Fibroblast of skin of abdomen (primary cell): ENCODE results near the gene PAOX. TPM values are rescaled to one million over a fixed set of nuclear protein-coding genes. Genes with fewer than 3 reads are reported as not detected.

Experiments
- DNase-seq: peaks from one replicate; pipeline ENCODE4 v3.0.0-alpha.2; 2013
- polyA plus RNA-seq, 2 experiments: library from polyadenylated mRNA; unstranded; fragments of 120-200 nt; gene quantifications; one replicate each; pipeline ENCODE4 v1.2.1, GENCODE V29; 2013; ENCODE audit not compliant: insufficient read length in 2 of 2

PAOX gene
- 2.7 TPM for polyA plus RNA-seq (2013, experiment 1 of 2; ENCODE audit: insufficient read length)
- 3.9 TPM for polyA plus RNA-seq (2013, experiment 2 of 2; ENCODE audit: insufficient read length)

- peak; percentile 52 for DNase-seq
These were observed at the start of gene PAOX for GRCh38 chr10:133379152-133379800. PAOX (plus strand) TSS chr10:133379262; CDS start chr10:133379317, 55 bp downstream.

GRCh38 chr10:133329491-133330202, 49.4 kb upstream of the PAOX start:
- DNase-seq, result peak; percentile 79

GRCh38 chr10:133332936-133333699, 45.9 kb upstream of the PAOX start:
- no peak for DNase-seq

- no peak for DNase-seq
These were observed 44.4 kb upstream of the PAOX start for GRCh38 chr10:133334503-133335245.

GRCh38 chr10:133335246-133336117, 43.6 kb upstream of the PAOX start:
- peak; percentile 50 for DNase-seq

GRCh38 chr10:133336118-133336576, 42.9 kb upstream of the PAOX start:
- DNase-seq, result no peak

GRCh38 chr10:133336577-133337369, 42.3 kb upstream of the PAOX start, which contains the start of gene CALY:
CALY (minus strand) TSS chr10:133336896; CDS start chr10:133328989, 7,907 bp downstream.
- DNase-seq, result no peak

GRCh38 chr10:133337370-133337725, 41.7 kb upstream of the PAOX start:
- DNase-seq, result no peak

GRCh38 chr10:133338080-133339071, 40.7 kb upstream of the PAOX start:
- no peak for DNase-seq

- no peak for DNase-seq
These were observed 39.2 kb upstream of the PAOX start for GRCh38 chr10:133339708-133340380.

GRCh38 chr10:133341983-133342382, 37.1 kb upstream of the PAOX start:
- DNase-seq, result no peak

GRCh38 chr10:133342942-133343341, 36.1 kb upstream of the PAOX start:
- DNase-seq, result no peak

GRCh38 chr10:133343558-133343957, 35.5 kb upstream of the PAOX start:
- DNase-seq, result no peak

GRCh38 chr10:133344236-133344635, 34.8 kb upstream of the PAOX start:
- DNase-seq, result no peak

GRCh38 chr10:133346413-133346812, 32.6 kb upstream of the PAOX start:
- no peak for DNase-seq

- no peak for DNase-seq
These were observed 31.1 kb upstream of the PAOX start for GRCh38 chr10:133347710-133348517.

- DNase-seq, result no peak
These were observed 29.9 kb upstream of the PAOX start for GRCh38 chr10:133349160-133349568.

- DNase-seq, result no peak
These were observed 29.5 kb upstream of the PAOX start for GRCh38 chr10:133349577-133350011.
